ENCODE data around the gene TRPM1.

TRPM1 gene

DNA sequence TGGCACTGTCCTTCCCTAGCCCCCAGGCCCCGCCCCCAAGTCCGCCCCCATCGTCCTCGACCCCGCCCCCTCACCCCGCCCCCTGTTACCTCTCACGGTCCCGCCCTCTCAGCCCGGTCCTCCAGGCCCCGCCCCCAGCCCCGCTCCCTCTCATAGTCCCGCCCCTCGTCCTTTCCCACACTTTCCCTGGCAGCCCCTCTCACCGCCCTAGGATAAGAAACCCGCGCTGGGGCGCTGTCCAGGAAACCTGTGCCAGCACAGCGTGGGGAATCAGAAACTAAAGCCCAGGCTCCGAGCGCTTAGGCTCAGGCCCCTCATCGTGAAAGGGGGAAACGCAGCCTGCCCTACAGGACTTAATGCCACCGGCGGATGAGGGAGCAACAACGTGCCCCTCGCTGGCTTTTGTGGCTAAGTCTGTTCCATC, 20.9 kb downstream of the TRPM1 start:
- ATAC-seq (peak; percentile 37), DNase-seq (ENCODE audit: low spot score in 2 of 2) (no peak)
- Mint-ChIP-seq H3K36me3 (no peaks in the 10 kb centered on the region), H3K4me1 (peaks cover 8% of the 10 kb centered on the region), H3K9me3 (no peaks in the 10 kb centered on the region), H3K27ac (no peak overlapping the region), H3K4me3 (peak overlapping the region; percentile 43)

GRCh38 chr15:31079519-31079918, 22.0 kb downstream of the TRPM1 start:
- Mint-ChIP-seq H3K36me3 (no peaks in the 10 kb centered on the region), H3K4me3 (no peak overlapping the region), H3K27ac (no peak overlapping the region), H3K4me1 (peaks cover 8% of the 10 kb centered on the region), H3K9me3 (no peaks in the 10 kb centered on the region)
- DNase-seq (ENCODE audit: low spot score in 2 of 2): no peak
- ATAC-seq: no peak

DNA sequence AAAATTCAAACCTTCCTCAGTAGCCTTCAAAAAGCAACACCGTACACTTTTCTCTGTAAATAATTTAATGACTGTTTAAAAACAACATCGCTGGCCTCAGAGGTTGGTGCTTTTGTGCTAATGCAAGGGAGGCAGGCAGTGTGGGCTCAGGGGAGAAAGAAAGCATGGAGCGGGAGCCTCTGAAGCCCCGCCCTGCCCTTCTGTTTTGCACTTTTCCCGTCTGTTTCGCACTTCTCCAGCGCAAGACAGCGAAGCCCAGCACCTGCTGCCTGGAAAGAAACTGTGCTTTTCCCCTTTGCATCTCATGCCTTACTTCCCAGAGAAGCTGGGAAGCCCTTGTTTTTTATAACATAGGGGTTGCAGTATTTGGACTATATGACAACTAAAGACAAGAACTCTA, 23.1 kb downstream of the TRPM1 start:
- H3K36me3 Mint-ChIP-seq: no peaks in the 10 kb centered on the region
- peaks cover 8% of the 10 kb centered on the region for H3K4me1 Mint-ChIP-seq
- no peak for ATAC-seq
- H3K27ac Mint-ChIP-seq: no peak overlapping the region
- no peak for DNase-seq (ENCODE audit: low spot score in 2 of 2)
- no peak overlapping the region for H3K4me3 Mint-ChIP-seq
- H3K9me3 Mint-ChIP-seq: no peaks in the 10 kb centered on the region

- no peak for DNase-seq (ENCODE audit: low spot score in 2 of 2)
- H3K4me1 Mint-ChIP-seq: peaks cover 8% of the 10 kb centered on the region
- ATAC-seq: no peak
- H3K9me3 Mint-ChIP-seq: no peaks in the 10 kb centered on the region
- no peak overlapping the region for H3K4me3 Mint-ChIP-seq
- H3K27ac Mint-ChIP-seq: no peak overlapping the region
- H3K36me3 Mint-ChIP-seq: no peaks in the 10 kb centered on the region
Observed at GRCh38 chr15:31077941-31078340, 23.6 kb downstream of the TRPM1 start.

DNA sequence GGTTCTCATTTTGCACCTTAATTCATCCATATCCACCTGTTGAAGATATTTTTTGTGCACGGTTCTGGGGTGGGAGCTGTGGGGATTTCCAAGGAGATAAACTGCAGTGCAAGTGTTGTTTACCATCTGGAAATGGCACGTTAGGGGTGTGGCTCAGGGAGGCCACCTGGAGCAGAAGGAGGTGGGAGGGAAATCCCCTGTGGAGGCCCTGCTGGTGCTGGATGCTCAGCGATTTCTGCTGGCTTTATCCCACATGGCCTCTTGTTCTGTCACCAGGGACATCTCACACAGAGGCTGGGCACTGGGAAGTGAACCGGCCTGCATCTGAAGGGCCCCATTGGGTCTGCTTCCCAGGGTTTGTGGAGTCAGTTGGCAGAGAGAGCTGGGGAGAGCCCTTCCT, 24.3 kb downstream of the TRPM1 start:
- Mint-ChIP-seq H3K4me1 (peaks cover 8% of the 10 kb centered on the region), H3K36me3 (no peaks in the 10 kb centered on the region), H3K27ac (no peak overlapping the region), H3K9me3 (no peaks in the 10 kb centered on the region), H3K4me3 (no peak overlapping the region)
- no peak for ATAC-seq
- no peak for DNase-seq (ENCODE audit: low spot score in 2 of 2)

DNA sequence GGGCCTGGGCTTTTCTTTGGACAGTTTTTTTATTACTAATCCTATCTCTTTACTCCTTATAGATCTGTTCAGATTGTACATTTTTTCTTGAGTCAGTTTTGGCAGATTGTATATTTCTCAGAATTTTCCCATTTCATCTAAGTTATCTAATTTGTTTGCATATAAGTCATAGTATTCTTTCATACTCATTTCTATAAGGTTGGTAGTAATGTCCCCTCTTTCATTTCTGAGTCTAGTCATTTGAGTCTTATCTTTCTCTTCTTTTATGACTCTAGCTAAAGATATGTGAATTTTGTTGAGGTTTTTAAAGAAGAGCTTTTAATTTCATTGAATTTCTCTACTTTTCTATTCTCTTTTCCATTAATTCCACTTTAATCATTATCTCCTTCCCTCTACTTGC, 27.2 kb downstream of the TRPM1 start:
- DNase-seq (ENCODE audit: low spot score in 2 of 2) (no peak), ATAC-seq (peak; percentile 64)
- Mint-ChIP-seq H3K36me3 (no peaks in the 10 kb centered on the region), H3K4me3 (no peak overlapping the region), H3K27ac (no peak overlapping the region), H3K9me3 (no peaks in the 10 kb centered on the region), H3K4me1 (no peaks in the 10 kb centered on the region)

- H3K4me3 Mint-ChIP-seq: no peak overlapping the region
- no peak overlapping the region for H3K27ac Mint-ChIP-seq
- H3K36me3 Mint-ChIP-seq: no peaks in the 10 kb centered on the region
- no peak for DNase-seq (ENCODE audit: low spot score in 2 of 2)
- no peaks in the 10 kb centered on the region for H3K9me3 Mint-ChIP-seq
- no peaks in the 10 kb centered on the region for H3K4me1 Mint-ChIP-seq
- no peak for ATAC-seq
Observed at GRCh38 chr15:31070867-31071266, 30.7 kb downstream of the TRPM1 start.

DNA sequence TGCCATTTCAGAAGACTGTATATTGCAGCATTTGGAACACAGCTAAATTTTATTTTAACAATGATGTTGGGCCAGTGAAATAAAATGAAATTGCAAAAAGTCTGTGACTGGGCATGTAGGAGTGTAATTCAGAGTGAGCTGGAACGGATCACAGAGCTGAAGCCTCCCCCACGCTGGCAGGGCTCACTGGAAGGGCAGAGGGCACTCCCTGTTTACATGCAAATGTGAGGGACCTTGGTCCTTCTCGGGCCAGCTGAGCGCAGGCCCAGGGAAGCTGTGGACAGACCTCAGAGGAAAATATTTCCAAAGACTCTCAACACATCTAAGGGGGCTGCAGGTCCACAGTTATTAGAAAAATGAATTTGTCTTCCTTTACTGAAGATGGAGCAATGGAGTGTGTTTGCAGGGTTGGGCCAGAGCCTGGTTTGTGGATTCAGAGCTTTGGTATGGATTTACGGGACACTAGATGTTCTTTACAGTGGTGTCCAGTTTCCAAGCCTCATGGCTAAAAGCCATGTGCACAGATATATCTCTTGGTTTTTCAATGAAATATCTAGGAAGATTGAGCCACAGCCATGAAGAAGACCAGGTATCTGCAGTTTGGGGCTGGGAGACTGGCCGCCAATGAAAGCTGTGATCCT, 32.0 kb downstream of the TRPM1 start:
- ATAC-seq (no peak), DNase-seq (ENCODE audit: low spot score in 2 of 2) (no peak)
- H3K4me3 Mint-ChIP-seq: no peak overlapping the region
- H3K4me1 Mint-ChIP-seq: no peaks in the 10 kb centered on the region
- H3K27ac Mint-ChIP-seq: no peak overlapping the region
- H3K9me3 Mint-ChIP-seq: no peaks in the 10 kb centered on the region
- no peaks in the 10 kb centered on the region for H3K36me3 Mint-ChIP-seq

GRCh38 chr15:31067890-31068603, 33.5 kb downstream of the TRPM1 start:
- no peak for ATAC-seq
- no peak overlapping the region for H3K4me3 Mint-ChIP-seq
- H3K9me3 Mint-ChIP-seq: no peaks in the 10 kb centered on the region
- DNase-seq (ENCODE audit: low spot score in 2 of 2): peak in 1 of 2 donors; percentile 20
- H3K36me3 Mint-ChIP-seq: no peaks in the 10 kb centered on the region
- no peaks in the 10 kb centered on the region for H3K4me1 Mint-ChIP-seq
- no peak overlapping the region for H3K27ac Mint-ChIP-seq

DNA sequence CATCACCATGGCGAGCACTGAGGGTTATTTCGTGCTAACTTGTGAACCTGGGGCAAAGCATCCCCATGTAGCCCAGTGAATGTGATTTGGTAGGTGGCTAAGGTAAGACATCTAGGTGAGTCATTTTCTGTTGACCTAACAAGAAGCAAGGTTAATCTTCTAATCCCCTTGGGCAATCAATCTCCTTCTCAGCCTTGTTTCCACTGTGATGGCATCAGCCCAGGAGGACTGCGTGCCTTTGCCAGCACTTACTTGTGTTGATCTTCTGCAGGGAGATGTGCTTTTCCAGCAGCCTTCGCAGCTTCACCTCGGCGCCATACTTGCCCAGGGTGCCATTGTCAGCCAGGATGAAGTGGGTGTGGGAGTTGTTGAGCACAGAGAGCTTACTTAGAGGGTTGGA, 35.7 kb downstream of the TRPM1 start:
- Mint-ChIP-seq H3K36me3 (no peaks in the 10 kb centered on the region), H3K4me3 (no peak overlapping the region), H3K27ac (no peak overlapping the region), H3K9me3 (no peaks in the 10 kb centered on the region), H3K4me1 (no peaks in the 10 kb centered on the region)
- no peak for ATAC-seq
- DNase-seq (ENCODE audit: low spot score in 2 of 2): no peak

DNA sequence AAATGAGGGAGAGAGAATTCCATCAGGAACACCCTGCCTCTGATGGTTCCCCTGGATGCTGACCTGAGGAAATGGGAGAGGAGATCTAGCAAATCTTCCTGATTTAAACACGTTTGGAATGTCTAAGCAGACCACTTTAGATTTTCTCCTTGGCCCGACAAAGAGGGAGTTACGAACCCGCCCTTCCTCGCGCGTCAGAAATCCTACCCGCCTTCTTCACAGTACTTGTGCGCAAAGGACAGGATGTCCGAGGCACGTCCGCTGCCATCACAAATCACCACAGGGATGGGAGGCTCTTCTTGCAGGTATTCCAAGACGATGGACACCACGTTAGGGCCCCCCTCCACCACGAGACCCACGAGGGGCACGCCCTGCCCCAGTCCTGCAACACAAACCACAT, 38.6 kb downstream of the TRPM1 start:
- Mint-ChIP-seq H3K9me3 (no peaks in the 10 kb centered on the region), H3K4me1 (no peaks in the 10 kb centered on the region), H3K36me3 (no peaks in the 10 kb centered on the region), H3K4me3 (no peak overlapping the region), H3K27ac (no peak overlapping the region)
- DNase-seq (ENCODE audit: low spot score in 2 of 2) (peak in 1 of 2 donors; percentile 32), ATAC-seq (no peak)

GRCh38 chr15:31062310-31062847, 39.1 kb downstream of the TRPM1 start:
- no peaks in the 10 kb centered on the region for H3K4me1 Mint-ChIP-seq
- peak; percentile 46 for ATAC-seq
- H3K27ac Mint-ChIP-seq: no peak overlapping the region
- H3K9me3 Mint-ChIP-seq: no peaks in the 10 kb centered on the region
- no peak overlapping the region for H3K4me3 Mint-ChIP-seq
- peak in 1 of 2 donors; percentile 28 for DNase-seq (ENCODE audit: low spot score in 2 of 2)
- no peaks in the 10 kb centered on the region for H3K36me3 Mint-ChIP-seq

DNA sequence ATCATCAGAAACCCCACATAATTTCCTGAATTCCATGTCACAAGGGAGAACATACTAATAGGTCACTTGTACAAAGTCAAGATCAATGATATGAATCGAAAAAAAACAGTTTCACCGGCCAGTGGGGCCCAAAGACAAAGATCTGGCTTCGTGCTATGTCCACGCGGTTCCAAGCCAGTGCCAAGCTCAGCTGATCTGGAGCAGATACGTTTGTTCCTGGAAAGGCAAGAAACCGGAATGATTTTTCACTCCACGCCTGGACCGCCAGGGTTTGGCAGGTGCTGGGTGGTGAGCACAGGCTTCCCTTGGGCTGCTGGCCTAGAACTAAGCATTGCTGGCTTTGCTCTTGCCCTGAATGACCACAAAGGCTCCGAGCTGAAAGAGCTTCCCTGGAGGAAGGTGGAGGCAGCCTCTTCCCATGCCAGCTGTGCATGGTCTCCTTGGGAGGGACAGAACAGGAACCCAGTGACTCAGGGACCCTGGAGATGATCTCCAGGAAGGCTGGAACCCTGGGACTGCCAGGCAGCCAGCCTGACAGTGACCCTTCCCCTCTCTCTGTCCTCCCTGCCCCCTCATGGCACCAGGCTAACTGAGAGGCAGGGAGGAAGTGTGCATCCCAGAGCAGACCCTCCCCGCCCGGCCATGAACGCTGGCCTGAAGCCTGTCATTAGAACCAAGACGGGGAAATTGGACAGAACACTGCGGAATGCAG, 40.9 kb downstream of the TRPM1 start:
- no peaks in the 10 kb centered on the region for H3K4me1 Mint-ChIP-seq
- H3K9me3 Mint-ChIP-seq: peaks cover 2% of the 10 kb centered on the region
- ATAC-seq (no peak), DNase-seq (ENCODE audit: low spot score in 2 of 2) (no peak)
- no peaks in the 10 kb centered on the region for H3K36me3 Mint-ChIP-seq
- no peak overlapping the region for H3K27ac Mint-ChIP-seq
- no peak overlapping the region for H3K4me3 Mint-ChIP-seq

GRCh38 chr15:31058236-31058962, 43.1 kb downstream of the TRPM1 start:
- Mint-ChIP-seq H3K4me1 (no peaks in the 10 kb centered on the region), H3K4me3 (no peak overlapping the region), H3K9me3 (peaks cover 2% of the 10 kb centered on the region), H3K27ac (no peak overlapping the region), H3K36me3 (no peaks in the 10 kb centered on the region)
- ATAC-seq (no peak), DNase-seq (ENCODE audit: low spot score in 2 of 2) (peak in 1 of 2 donors; percentile 12)

DNA sequence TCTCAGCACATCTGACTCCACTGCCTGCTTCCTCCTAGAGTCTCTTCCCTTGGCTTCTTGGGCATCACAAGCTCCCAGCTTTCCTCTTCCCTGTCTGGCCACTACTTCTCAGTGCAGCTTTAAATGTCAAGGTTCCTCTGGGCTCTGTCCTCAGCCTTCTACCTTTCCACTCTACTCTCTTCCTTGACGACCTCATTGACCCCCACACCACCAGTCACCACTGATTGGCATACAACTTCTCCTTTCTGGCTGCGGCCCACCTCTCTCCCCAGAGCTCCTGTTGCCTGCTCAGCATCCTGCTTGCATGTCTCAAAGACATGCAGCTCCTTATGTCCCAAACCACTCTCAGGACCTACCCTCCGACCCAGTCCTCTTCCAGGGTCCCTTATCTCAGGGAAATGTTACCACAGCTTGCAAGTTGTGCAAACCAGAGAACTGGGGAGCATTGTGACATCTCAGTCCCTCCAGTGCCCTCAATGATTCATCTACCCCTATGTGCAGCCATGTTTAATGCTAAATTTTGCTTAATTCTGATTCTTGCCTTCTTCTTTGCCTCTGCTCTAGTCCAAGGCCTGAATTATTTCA, 49.9 kb downstream of the TRPM1 start:
- Mint-ChIP-seq H3K4me3 (no peak overlapping the region), H3K36me3 (no peaks in the 10 kb centered on the region), H3K27ac (no peak overlapping the region), H3K4me1 (peaks cover 14% of the 10 kb centered on the region), H3K9me3 (no peaks in the 10 kb centered on the region)
- ATAC-seq (no peak), DNase-seq (ENCODE audit: low spot score in 2 of 2) (no peak)
